ENCODE data around the gene PFKP.

Gene PFKP

GRCh38 chr10:3085785-3086567 is 18.6 kb downstream of the PFKP start:
- Histone ChIP-seq H3K9me3 (ENCODE audit: control insufficient read depth, low read length) (no peaks in the 10 kb centered on the region), H3K27ac (no peak overlapping the region), H3K4me2 (ENCODE audit: low read length) (no peak overlapping the region), H3K27me3 (ENCODE audit: control insufficient read depth, insufficient read depth, low read length) (no peaks in the 10 kb centered on the region), H3K4me1 (no peaks in the 10 kb centered on the region), H3K36me3 (ENCODE audit: control insufficient read depth, insufficient read depth, low read length) (no peaks in the 10 kb centered on the region), H3K79me2 (no peaks in the 10 kb centered on the region), H3K9ac (no peak overlapping the region), H3K4me3 (ENCODE audit: low read depth, low read length) (no peak overlapping the region), H2AFZ (no peak overlapping the region)
- no peak for TF ChIP-seq CTCF (IDR thresholded peaks at IDR 0.05)

GRCh38 chr10:3090388-3090787 is 23.0 kb downstream of the PFKP start:
- H3K27ac ChIP-seq, result no peak overlapping the region
- no peak for TF ChIP-seq CTCF (IDR thresholded peaks at IDR 0.05)
- no peak overlapping the region for H2AFZ ChIP-seq
- no peaks in the 10 kb centered on the region for H3K79me2 ChIP-seq
- no peak overlapping the region for H3K4me3 ChIP-seq (ENCODE audit: low read depth, low read length)
- no peak overlapping the region for H3K4me2 ChIP-seq (ENCODE audit: low read length)
- no peaks in the 10 kb centered on the region for H3K27me3 ChIP-seq (ENCODE audit: control insufficient read depth, insufficient read depth, low read length)
- no peak overlapping the region for H3K9ac ChIP-seq
- H3K9me3 ChIP-seq (ENCODE audit: control insufficient read depth, low read length), result no peaks in the 10 kb centered on the region
- no peaks in the 10 kb centered on the region for H3K36me3 ChIP-seq (ENCODE audit: control insufficient read depth, insufficient read depth, low read length)
- no peaks in the 10 kb centered on the region for H3K4me1 ChIP-seq

GRCh38 chr10:3090914-3091787 is 23.8 kb downstream of the PFKP start:
- TF ChIP-seq CTCF (IDR thresholded peaks at IDR 0.05), result no peak
- no peaks in the 10 kb centered on the region for H3K4me1 ChIP-seq
- H3K36me3 ChIP-seq (ENCODE audit: control insufficient read depth, insufficient read depth, low read length), result no peaks in the 10 kb centered on the region
- H2AFZ ChIP-seq, result no peak overlapping the region
- no peaks in the 10 kb centered on the region for H3K79me2 ChIP-seq
- H3K27me3 ChIP-seq (ENCODE audit: control insufficient read depth, insufficient read depth, low read length), result no peaks in the 10 kb centered on the region
- H3K4me2 ChIP-seq (ENCODE audit: low read length), result no peak overlapping the region
- H3K9me3 ChIP-seq (ENCODE audit: control insufficient read depth, low read length), result no peaks in the 10 kb centered on the region
- no peak overlapping the region for H3K27ac ChIP-seq
- H3K4me3 ChIP-seq (ENCODE audit: low read depth, low read length), result no peak overlapping the region
- no peak overlapping the region for H3K9ac ChIP-seq

GRCh38 chr10:3091921-3092320 is 24.6 kb downstream of the PFKP start:
- no peak overlapping the region for H3K4me3 ChIP-seq (ENCODE audit: low read depth, low read length)
- no peaks in the 10 kb centered on the region for H3K27me3 ChIP-seq (ENCODE audit: control insufficient read depth, insufficient read depth, low read length)
- no peak overlapping the region for H2AFZ ChIP-seq
- TF ChIP-seq CTCF (IDR thresholded peaks at IDR 0.05), result no peak
- no peak overlapping the region for H3K4me2 ChIP-seq (ENCODE audit: low read length)
- H3K27ac ChIP-seq, result no peak overlapping the region
- H3K9me3 ChIP-seq (ENCODE audit: control insufficient read depth, low read length), result no peaks in the 10 kb centered on the region
- H3K79me2 ChIP-seq, result no peaks in the 10 kb centered on the region
- H3K4me1 ChIP-seq, result no peaks in the 10 kb centered on the region
- no peaks in the 10 kb centered on the region for H3K36me3 ChIP-seq (ENCODE audit: control insufficient read depth, insufficient read depth, low read length)
- no peak overlapping the region for H3K9ac ChIP-seq
